Fibroblast of skin of right quadriceps (primary cell): Measurements from ENCODE around the gene ZFYVE1.
A peak's percentile ranks its signal among the peaks of the same experiment; 100 is the strongest.
"Not testable (repeated sequence)": the region's sequence is repeated elsewhere in the genome, so short reads cannot be mapped to it uniquely, and the experiment has no call there.

ENCODE experiments used
- DNase-seq: peaks from one replicate; pipeline ENCODE4 v3.0.0-alpha.2; 2013

The ZFYVE1 gene

DNA sequence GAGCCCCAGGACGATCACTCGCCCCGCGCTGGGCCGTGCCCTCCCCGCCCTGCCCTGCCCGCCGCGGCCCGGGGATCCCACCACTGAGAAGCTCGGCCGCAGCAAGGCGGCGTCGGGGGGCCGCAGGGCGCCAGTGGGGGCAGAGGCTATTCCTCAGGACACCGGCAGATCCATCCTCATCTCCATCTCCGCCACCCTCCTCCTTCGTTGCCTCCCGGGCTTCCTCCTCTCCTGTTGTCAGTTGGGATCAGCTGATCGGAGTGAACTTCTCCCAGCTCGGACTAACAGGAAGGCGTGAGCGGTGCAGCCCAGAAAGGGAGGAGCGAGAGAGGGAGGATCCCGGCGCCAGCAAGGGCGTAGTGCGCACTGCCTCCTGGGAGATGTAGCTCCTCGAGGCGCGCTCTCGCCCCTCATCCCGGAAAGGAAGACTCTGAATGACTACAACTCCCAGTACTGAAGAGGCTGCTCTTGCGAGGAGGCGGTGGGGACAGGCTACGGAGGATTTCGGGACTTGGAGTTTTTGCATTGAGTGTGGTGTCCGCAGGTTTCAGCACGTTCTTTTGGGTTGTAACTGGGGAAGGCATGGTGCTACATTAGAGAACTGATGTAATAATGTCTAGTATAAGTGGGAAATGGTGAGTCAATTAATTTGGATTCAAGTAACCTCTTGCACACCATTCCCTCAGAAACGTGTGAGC lies at the start of gene ZFYVE1:
ZFYVE1 (minus strand) TSS at position 262 of the 698 bp plus-strand sequence. CDS start 2,598 bp downstream, outside the sequence.
- peak; percentile 98 for DNase-seq

- DNase-seq = no peak
Measured at GRCh38 chr14:73069585-73069984, 42.7 kb upstream of the ZFYVE1 start.

GRCh38 chr14:73058922-73059673 lies 32.2 kb upstream of the ZFYVE1 start:
- DNase-seq = peak; percentile 15

GRCh38 chr14:73058224-73058921 lies 31.5 kb upstream of the ZFYVE1 start, which contains the start of gene RBM25:
TSS of gene RBM25 (plus strand) at chr14:73058534. CDS start at chr14:73071642, 13,108 bp downstream.
- peak; percentile 99 for DNase-seq

DNA sequence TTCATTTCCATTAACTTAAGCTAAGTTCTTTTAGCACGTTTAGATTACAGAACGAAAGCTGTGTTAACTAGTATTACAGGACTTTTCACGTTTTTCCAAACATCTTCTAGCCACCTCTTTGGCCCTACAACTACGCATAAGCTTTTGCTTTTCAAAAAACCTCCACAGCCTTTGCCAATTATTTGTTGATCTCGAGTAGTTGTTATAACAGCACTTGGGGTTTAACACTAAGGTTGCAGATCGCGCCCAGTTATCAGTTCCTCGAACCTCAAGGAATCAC lies 31.0 kb upstream of the ZFYVE1 start:
- no peak for DNase-seq

- no peak for DNase-seq
Measured at GRCh38 chr14:73055251-73055650, 28.3 kb upstream of the ZFYVE1 start.

DNA sequence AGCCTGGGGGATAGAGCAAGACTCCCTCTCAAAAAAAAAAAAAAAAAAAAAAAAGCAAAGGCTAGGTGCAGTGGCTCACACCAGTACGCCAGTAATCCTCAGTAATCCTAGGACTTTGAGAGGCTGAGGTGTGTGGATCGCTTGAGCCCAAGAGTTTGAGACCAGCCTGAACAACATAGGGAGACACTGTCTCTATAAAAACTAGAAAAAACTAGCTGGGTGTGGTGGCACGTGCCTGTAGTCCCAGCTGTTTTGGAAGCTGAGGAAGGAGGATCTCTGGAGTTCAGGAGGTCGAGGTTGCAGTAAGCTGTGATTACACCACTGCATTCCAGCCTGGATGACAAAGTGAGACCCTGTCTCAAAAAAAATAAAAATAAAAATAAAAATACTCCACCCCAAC lies 22.5 kb upstream of the ZFYVE1 start:
- no peak for DNase-seq

GRCh38 chr14:73047808-73048207 lies 20.9 kb upstream of the ZFYVE1 start:
- no peak for DNase-seq

GRCh38 chr14:73036706-73037450 lies 10.0 kb upstream of the ZFYVE1 start:
- DNase-seq = not testable (repeated sequence)

- no peak for DNase-seq
Measured at GRCh38 chr14:73027984-73028383, 1.1 kb upstream of the ZFYVE1 start.

- DNase-seq = no peak
Measured at GRCh38 chr14:73027546-73027945, 640 bp upstream of the ZFYVE1 start.

- DNase-seq = no peak
Measured at GRCh38 chr14:73026243-73026844, 562 bp downstream of the ZFYVE1 start.

GRCh38 chr14:73025544-73025943 lies 1.4 kb downstream of the ZFYVE1 start:
- no peak for DNase-seq

DNA sequence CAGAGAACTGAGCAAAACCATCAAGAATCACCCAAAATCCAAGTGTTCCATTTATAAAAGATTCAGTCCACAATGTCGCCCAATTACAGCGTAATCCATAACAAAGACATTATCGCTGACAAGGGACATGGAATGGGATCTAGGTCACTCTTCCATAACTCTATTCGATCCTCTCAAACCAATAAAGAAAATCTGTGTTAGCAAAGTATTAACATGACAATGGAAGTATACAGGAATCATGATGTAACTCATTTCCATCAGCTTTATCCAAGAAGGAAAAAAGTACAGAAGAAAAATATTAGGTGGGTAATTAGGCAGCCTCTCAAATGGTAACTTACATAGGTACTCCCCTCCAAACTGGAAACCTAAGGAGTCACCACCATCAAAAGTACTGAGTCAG lies 4.9 kb downstream of the ZFYVE1 start:
- DNase-seq = no peak

GRCh38 chr14:73016011-73016410 lies 10.9 kb downstream of the ZFYVE1 start:
- DNase-seq = not testable (repeated sequence)

- DNase-seq = not testable (repeated sequence)
Measured at GRCh38 chr14:73015552-73015951, 11.4 kb downstream of the ZFYVE1 start.

DNA sequence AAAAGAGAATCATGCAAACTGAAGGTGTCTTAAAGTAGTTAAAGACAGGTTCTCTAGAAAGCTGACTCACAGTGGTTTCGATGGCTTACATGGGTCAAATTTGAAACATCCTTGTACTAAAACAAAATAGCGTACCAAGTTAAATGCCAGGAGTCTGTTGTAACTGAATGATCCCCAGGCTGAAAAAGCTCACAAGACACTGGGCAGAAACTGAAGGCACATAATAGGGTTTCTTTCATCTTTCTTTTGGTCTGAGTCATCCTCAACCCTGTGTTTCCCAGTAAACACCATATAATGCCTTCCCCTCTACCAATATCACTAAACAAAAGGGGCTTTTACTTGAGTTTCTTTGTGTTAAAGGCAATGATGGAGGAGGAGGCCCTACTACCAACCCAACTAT lies 12.8 kb downstream of the ZFYVE1 start:
- no peak for DNase-seq

GRCh38 chr14:73011189-73011588 lies 15.7 kb downstream of the ZFYVE1 start:
- not testable (repeated sequence) for DNase-seq

DNA sequence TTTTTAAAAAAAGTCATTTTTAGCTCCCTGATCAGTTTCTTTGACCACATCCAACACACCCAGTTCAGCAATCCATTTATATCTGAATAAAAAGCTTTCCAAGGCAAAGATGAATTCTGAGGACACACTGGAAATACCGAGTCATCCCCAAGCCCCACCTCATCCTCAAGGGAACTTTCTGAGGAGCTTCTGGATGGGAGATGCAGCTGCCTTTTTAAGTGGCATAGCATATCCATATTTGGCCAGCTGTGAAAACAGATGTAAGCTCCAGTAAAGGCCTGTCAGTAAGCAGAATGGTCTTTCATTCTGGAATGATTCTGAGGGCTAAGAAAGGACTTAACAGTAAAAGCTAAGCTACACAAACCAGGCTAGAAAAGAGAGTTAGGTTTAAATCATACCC lies 18.4 kb downstream of the ZFYVE1 start:
- peak; percentile 76 for DNase-seq

- no peak for DNase-seq
Measured at GRCh38 chr14:73007835-73008234, 19.1 kb downstream of the ZFYVE1 start.

DNA sequence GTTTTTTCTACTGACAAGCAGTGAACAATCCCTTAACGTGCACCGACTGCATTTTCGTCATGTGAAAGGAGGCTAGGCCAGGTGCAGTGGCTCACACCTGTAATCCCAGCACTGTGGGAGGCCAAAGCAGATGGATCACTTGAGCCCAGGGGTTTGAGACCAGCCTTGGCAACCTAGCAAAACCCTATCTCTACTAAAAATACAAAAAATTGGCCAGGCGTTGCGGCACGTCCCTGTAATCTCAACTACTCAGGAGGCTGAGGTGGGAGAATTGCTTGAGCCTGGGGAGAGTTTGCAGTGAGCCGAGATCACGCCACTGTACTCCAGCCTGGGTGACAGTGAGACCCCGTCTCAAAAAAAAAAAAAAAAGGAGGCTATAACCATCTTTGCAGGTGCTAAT lies 22.3 kb downstream of the ZFYVE1 start:
- not testable (repeated sequence) for DNase-seq

DNA sequence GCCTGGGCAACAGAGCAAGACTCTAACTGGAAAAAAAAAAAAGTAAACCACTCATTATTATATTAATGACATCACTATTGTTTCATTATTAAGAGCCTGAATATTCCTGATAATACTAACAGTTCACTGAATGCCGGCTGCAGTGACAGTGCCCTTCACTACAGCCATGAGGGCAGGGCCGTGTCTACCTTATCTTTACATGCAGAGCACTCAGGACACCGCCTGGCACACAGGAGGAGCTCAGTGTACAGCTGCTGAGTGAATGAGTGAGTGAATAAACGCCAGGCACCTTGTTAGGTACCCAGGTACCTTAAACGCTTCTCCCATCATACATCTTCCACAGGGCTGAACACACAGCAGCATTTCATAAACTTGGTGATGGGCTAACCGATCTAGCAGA lies 23.2 kb downstream of the ZFYVE1 start:
- DNase-seq = no peak

GRCh38 chr14:73000073-73000472 lies 26.8 kb downstream of the ZFYVE1 start:
- no peak for DNase-seq
